GM11168 (cell line): ENCODE data around the gene RPS6KA2.
"Not testable (repeated sequence)": the region's sequence is repeated elsewhere in the genome, so short reads cannot be mapped to it uniquely, and the experiment has no call there.

Experiments used
- in situ Hi-C: fragments of 300-500 bp; cut with MboI; formaldehyde crosslinking; loops from one replicate; pipeline ENCODE4 v1.12.0; 2022; ENCODE audit warnings: low sequenced_read_pairs; ENCODE audit not compliant: unreplicated experiment

Gene RPS6KA2

GRCh38 chr6:166596776-166597507, 30.1 kb downstream of the RPS6KA2 start:
- in situ Hi-C loops: no loop called here

DNA sequence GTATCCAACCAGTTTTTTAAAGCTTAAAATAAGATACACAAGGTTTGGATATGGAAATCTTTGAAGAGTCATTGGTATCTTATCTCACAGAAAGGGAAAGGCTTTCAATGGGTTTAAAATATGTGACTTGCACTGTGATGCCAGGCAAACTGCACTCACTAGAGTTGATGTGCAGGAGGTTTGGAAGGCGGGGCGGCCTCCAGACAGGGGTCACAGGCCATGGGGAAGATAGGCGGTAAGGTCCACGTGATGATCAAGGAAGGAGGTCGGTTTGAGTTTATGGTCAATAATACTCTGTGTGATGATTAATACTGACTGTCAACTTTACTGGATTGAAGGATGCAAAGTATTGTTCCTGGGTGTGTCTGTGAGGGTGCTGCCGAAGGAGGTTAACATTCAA, 31.1 kb downstream of the RPS6KA2 start:
- in situ Hi-C loops: no loop called here

- in situ Hi-C loops: no loop called here
Observed at GRCh38 chr6:166595061-166595780, 31.8 kb downstream of the RPS6KA2 start.

- in situ Hi-C loops: no loop called here
Observed at GRCh38 chr6:166592821-166593220, 34.2 kb downstream of the RPS6KA2 start.

DNA sequence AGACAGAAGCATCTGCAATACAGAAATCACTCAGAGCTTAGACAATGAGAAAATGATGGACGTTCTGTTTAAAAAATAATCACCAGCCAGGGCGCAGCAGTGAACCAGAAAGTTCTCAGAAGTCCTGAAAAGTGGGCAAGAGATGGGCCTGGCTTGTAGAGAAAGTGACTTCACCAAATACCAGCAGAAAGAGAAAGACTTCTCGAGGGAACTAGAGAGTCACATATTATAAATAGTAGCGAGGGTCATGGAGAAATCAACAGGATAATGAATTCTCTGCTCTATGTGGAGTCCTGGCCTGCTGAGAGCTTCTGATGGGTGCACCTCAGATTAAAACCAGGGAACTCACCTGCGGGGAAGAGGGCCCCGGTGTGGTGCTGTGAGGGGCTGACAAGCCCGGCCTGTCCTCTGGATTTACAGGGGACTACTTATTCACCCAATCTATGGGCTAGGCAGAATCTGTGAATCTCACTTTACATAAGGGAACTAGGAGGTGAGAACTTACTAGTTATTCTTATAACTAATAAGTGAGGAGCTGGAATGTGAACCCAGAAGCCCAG, 35.0 kb downstream of the RPS6KA2 start:
- in situ Hi-C loops: no loop called here

GRCh38 chr6:166591026-166591425, 36.0 kb downstream of the RPS6KA2 start:
- in situ Hi-C loops: no loop called here

DNA sequence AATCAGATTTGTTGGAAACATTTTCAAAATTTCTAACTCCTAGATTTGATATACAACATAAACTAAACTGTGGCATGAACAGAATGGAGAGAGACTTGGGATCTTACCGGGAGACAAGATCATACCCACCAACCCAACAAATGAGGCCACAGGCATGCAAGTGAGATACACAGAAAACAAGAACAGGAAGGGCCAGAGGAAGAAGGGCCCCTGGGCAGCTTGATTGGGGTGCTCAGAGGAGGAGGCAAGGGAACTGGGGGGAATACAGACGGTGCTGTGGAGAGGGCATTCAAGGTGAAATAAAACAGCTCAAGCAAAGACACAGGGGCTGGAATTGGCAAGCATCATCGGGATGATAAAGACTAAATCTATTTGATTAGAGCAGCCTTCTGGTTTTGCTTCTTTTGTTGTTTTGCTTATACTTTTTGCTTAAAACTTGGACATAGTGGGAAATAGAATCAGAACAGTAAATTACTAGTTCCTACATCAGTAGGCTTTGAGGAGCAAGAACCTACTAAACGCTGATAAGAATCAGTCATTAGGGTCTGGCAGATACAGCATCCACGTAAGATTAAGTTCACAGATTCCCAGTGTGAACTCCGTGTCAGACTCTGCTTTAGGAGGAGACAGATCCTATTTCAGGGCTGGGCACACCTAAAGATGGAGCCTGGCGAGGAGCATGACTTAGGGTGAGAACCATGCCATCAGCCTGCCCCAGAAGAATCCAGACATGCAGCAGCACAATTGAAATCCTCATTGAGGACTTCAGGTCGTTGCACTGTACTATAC, 37.1 kb downstream of the RPS6KA2 start:
- in situ Hi-C loops: no loop called here

DNA sequence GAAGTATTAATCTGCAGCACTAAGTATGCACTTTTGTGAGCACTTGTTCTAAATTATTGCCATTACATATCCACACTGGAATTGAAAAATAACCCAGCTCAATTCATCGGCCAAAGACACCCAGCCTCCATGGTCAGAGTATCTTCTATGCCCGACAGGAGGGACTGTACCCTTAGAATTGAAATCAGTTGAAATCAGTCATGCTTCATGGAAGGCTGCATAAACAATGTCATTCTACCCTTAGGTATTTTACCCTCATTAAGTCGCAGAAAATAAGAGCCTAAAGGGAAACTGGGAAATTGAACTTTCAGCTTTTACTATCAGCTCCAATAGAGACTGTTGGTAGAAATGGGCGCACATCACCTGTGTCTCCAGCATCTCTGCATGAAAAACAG, 37.7 kb downstream of the RPS6KA2 start:
- in situ Hi-C loops: no loop called here

GRCh38 chr6:166588691-166589336, 38.2 kb downstream of the RPS6KA2 start:
- in situ Hi-C loops: no loop called here

DNA sequence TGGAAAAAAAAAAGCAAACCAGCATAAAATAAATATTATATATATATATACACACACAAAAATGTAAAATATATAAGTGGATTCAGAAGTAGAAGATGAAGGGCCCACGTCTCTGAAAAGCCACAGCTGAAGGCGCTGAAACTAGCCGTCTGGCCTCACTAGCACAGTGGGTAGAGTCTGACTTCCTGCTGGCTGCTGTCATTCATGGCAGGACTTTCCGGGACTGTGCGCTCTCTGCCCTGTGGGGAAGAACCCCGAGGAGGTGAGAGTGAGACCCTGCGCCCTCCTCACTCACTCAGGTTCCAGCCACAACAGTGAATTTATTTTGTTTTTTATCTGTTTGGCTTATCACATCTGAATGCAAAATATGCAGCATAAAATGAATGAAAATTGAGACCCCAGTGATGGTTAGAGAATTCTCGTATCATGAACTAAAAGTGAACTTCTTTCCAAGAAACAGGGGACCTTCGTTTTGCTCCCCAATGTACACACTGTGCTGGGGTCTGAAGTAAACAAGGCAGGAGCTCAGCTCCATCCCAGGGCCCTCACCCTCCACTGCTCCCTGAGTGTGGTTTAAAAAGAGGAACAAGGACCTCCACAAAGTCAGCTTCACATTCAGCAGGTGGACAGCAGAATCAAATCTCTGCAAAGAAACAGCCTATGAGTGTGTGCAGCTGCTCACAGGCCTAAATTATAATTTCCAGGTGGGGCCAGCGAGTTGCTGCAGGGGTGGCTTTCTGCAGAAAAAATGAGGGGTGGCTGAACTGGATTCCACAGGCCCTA, 39.2 kb downstream of the RPS6KA2 start:
- in situ Hi-C loops: no loop called here

GRCh38 chr6:166586424-166587156, 40.5 kb downstream of the RPS6KA2 start, which contains the start of gene RAMACL:
Gene RAMACL (minus strand): TSS chr6:166586678. CDS start chr6:166586477, 201 bp downstream.
- in situ Hi-C loops: no loop called here

DNA sequence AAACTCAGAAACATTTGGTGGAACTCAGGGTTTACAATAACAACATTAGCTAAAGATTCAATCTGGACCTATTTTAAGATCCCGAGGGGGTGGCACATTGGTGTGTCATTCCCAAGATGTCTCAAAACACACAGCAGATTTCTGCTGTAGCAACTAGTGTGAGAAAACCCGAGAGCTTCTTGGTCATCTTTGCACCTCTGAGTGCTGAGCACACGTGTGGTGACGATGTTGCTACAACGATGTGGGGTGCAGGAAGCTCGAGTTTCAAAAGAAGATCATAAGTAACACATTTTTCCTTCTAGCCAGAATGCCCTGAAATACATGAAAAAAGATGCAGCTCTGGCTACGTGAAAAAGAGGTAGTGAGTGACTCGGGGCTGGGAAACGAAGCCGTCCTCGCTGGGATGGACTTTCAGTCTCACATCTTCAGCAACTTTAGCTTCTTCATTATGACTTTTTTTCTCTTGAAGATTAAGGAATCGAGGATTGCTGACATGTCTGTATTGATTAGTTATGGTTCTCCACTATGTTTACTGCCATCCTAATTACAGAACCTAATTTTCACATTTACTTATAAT, 42.1 kb downstream of the RPS6KA2 start:
- in situ Hi-C loops: no loop called here

GRCh38 chr6:166584155-166584554, 42.9 kb downstream of the RPS6KA2 start:
- in situ Hi-C loops: no loop called here

DNA sequence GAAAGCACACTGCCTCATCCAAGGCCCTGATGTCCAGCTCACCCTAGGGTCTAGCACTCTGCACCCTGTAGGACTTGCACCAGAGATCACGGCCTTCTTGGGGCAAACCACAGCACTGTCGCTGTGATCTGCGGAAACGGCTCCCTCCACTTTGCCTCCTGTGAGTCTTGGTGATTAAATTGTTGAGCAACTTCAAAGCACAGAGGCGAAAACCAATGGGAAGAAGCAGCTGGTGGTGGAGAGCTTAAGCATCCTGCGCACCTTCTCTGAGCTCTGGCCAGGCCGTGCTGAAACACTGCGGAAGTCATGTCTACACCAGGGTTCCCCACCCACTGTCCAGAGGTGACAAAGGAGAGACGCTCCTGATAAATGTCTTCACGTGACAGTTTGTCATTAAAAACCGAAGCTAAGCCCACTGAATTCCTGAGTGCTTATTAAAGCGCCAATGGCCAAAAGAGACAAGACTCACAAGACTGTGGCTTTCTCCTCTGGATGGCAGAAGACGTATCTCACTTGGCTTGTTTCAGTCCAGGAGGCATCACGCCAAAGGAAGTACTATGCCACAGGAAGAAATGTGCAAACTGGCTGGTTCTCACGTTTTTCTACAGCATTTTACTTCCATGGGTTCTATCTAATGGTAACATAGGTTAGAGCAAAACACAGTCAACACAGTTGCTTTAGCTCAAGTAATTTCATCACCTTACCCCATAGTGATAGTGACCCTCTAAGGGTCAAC, 43.7 kb downstream of the RPS6KA2 start:
- in situ Hi-C loops: no loop called here

- in situ Hi-C loops: no loop called here
Observed at GRCh38 chr6:166582258-166582657, 44.8 kb downstream of the RPS6KA2 start.

DNA sequence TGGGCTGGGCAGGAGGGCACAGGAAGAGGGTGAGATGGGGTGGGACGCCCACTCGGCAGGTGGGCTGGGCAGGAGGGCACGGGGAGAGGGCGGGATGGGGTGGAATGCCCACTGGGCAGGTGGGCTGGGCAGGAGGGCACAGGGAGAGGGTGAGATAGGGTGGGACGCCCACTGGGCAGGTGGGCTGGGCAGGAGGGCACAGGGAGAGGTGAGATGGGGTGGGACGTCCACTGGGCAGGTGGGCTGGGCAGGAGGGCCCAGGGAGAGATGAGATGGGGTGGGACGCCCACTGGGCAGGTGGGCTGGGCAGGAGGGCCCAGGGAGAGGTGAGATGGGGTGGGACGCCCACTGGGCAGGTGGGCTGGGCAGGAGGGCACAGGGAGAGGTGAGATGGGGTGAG, 45.2 kb downstream of the RPS6KA2 start:
- in situ Hi-C loops: not testable (repeated sequence)

- in situ Hi-C loops: no loop called here
Observed at GRCh38 chr6:166581091-166581511, 46.0 kb downstream of the RPS6KA2 start.
